SH-SY5Y (cell line): ENCODE measurements around the gene IL12RB1.

ENCODE experiments used
- GATA2 ChIP-seq: IDR thresholded peaks from 2 replicates; pipeline ENCODE4 v1.6.1; 2011; ENCODE audit warnings: mild to moderate bottlenecking, low read depth, low read length
- GATA3 ChIP-seq: IDR thresholded peaks from 2 replicates; pipeline ENCODE4 v1.6.1; 2011; ENCODE audit warnings: low read depth, mild to moderate bottlenecking, low read length, moderate library complexity

DNA sequence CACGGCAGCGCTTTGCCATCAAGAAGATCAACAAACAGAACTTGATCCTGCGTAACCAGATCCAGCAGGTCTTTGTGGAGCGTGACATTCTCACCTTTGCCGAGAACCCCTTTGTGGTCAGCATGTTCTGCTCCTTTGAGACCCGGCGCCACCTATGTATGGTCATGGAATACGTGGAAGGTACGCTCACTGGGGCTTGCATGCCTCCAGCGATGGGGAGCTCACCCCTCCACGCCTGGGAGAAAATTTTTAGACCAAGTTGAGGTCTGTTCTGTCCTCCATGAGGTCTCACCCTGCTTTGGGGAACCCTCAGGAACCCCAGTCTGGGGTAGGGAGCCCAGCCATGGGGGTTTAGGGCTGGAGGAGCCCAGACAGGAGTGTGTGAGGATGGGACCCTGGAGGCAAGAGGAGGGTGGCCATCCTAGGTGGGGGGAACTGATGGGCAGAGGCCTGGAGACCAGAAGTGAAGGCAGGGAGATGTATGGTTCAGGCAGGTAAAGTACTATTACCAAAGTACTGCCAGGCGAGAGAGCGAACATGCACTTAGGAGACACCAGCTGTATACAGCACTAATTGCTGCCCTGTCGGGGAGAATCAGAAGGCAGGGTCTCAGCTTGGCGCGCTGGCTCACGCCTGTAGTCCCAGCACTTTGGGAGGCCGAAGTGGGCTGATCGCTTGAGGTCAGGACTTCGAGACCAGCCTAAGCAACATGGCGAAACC is 43.9 kb upstream of the IL12RB1 start:
- TF ChIP-seq GATA2, result no peak
- TF ChIP-seq GATA3, result no peak
